ENCODE measurements around the gene FN1. TPM values are rescaled to one million over a fixed set of nuclear protein-coding genes. Genes with fewer than 3 reads are reported as not detected.

The FN1 gene
- total RNA-seq, 1 experiment from 2014 or later = 102 TPM

DNA sequence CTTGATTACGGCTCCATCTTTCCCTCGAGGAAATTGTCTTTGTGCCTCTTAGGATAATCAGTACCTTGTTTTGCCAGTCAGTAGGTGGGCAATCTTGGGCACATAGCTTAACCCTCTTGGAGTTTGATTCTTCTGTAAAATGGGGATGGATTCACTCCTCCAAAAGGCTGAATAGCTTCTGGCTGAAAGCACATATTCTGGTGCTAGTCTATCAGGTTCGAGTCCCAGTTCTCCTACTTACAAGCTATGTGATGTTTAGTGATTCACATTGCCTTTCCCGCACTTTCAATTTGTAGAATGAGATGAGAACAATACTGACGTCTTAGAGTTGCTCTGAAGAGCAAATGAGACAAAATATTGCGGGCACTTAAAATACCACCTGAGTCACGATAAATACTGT is 80.1 kb downstream of the FN1 start (continued):
- TF ChIP-seq, protein P1, sequence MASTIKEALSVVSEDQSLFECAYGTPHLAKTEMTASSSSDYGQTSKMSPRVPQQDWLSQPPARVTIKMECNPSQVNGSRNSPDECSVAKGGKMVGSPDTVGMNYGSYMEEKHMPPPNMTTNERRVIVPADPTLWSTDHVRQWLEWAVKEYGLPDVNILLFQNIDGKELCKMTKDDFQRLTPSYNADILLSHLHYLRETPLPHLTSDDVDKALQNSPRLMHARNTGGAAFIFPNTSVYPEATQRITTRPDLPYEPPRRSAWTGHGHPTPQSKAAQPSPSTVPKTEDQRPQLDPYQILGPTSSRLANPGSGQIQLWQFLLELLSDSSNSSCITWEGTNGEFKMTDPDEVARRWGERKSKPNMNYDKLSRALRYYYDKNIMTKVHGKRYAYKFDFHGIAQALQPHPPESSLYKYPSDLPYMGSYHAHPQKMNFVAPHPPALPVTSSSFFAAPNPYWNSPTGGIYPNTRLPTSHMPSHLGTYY (CRISPR knock-in tag; IDR thresholded peaks at IDR 0.05) = no peak
- TF ChIP-seq, protein P2, sequence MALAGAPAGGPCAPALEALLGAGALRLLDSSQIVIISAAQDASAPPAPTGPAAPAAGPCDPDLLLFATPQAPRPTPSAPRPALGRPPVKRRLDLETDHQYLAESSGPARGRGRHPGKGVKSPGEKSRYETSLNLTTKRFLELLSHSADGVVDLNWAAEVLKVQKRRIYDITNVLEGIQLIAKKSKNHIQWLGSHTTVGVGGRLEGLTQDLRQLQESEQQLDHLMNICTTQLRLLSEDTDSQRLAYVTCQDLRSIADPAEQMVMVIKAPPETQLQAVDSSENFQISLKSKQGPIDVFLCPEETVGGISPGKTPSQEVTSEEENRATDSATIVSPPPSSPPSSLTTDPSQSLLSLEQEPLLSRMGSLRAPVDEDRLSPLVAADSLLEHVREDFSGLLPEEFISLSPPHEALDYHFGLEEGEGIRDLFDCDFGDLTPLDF (CRISPR knock-in tag; IDR thresholded peaks at IDR 0.05) = no peak
- TF ChIP-seq, protein P3, sequence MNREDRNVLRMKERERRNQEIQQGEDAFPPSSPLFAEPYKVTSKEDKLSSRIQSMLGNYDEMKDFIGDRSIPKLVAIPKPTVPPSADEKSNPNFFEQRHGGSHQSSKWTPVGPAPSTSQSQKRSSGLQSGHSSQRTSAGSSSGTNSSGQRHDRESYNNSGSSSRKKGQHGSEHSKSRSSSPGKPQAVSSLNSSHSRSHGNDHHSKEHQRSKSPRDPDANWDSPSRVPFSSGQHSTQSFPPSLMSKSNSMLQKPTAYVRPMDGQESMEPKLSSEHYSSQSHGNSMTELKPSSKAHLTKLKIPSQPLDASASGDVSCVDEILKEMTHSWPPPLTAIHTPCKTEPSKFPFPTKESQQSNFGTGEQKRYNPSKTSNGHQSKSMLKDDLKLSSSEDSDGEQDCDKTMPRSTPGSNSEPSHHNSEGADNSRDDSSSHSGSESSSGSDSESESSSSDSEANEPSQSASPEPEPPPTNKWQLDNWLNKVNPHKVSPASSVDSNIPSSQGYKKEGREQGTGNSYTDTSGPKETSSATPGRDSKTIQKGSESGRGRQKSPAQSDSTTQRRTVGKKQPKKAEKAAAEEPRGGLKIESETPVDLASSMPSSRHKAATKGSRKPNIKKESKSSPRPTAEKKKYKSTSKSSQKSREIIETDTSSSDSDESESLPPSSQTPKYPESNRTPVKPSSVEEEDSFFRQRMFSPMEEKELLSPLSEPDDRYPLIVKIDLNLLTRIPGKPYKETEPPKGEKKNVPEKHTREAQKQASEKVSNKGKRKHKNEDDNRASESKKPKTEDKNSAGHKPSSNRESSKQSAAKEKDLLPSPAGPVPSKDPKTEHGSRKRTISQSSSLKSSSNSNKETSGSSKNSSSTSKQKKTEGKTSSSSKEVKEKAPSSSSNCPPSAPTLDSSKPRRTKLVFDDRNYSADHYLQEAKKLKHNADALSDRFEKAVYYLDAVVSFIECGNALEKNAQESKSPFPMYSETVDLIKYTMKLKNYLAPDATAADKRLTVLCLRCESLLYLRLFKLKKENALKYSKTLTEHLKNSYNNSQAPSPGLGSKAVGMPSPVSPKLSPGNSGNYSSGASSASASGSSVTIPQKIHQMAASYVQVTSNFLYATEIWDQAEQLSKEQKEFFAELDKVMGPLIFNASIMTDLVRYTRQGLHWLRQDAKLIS (CRISPR knock-in tag; IDR thresholded peaks at IDR 0.05; ENCODE audit: borderline replicate concordance) = no peak
- TF ChIP-seq TCF7 (CRISPR knock-in tag; IDR thresholded peaks at IDR 0.05; ENCODE audit: low read depth) = no peak

DNA sequence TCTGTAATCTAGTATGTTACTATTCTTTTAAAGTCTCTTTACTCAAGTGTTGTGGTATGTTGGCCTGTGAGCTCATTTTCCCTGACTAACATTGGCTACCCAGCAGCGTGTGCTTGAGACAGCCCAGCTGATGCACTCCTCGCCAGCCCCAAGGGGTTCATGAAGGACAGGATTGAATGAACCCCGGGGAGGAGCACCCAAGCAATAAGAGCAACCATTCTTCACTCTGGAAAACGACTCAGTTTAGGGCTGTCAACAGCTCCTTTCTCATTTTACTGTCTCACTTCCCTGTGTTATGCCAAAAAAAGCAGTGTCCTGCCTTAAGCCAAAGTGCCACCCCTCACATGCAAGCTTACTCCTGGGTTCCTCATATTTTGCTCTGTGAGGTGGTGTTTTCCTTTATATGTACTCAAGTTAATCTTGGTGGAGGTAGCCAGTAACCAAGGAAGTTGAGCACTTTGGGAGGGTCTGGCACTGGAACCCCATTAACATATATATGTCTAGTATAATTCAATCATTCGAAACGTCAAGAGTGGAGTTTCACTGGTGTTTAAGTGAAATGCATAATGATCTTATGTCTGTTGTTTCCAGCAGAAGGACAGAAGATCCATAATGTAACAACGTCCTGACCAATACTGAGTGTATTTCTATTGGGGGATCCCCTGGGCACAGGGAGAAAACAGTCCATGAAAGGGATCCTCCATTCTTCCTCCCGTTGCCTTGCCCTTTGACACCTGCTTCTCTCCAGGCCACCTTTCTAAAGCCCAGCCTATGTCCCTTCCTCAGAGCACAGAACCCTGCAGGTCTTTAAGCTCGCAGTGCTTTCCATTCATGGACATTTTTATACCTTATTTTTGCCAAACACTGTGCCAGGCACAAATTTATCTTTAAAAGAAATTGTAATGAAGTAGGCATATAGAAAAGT is 80.8 kb downstream of the FN1 start:
- H3K4me3 Mint-ChIP-seq = no peak overlapping the region
- H3K27ac Mint-ChIP-seq = no peak overlapping the region
- H3K27me3 Mint-ChIP-seq (ENCODE audit: low read depth) = no peaks in the 10 kb centered on the region
- DNase-seq (ENCODE audit: low spot score) (no peak), ATAC-seq (no peak)
- H3K36me3 Mint-ChIP-seq = peaks cover 24% of the 10 kb centered on the region
- ChIA-PET CTCF (no interaction called here), POLR2A (no interaction called here)
- H3K4me1 Mint-ChIP-seq = peaks cover 8% of the 10 kb centered on the region; the same call in 1 of the 2 replicates
- no peaks in the 10 kb centered on the region for H3K9me3 Mint-ChIP-seq
- TF ChIP-seq GRHL2 (CRISPR knock-in tag; IDR thresholded peaks at IDR 0.05; ENCODE audit: insufficient replicate concordance, severe bottlenecking) = no peak
- no peak for TF ChIP-seq ATF1 (CRISPR knock-in tag; IDR thresholded peaks at IDR 0.05)
- TF ChIP-seq, protein P2 (CRISPR knock-in tag; IDR thresholded peaks at IDR 0.05) = no peak
- TF ChIP-seq, protein P4, sequence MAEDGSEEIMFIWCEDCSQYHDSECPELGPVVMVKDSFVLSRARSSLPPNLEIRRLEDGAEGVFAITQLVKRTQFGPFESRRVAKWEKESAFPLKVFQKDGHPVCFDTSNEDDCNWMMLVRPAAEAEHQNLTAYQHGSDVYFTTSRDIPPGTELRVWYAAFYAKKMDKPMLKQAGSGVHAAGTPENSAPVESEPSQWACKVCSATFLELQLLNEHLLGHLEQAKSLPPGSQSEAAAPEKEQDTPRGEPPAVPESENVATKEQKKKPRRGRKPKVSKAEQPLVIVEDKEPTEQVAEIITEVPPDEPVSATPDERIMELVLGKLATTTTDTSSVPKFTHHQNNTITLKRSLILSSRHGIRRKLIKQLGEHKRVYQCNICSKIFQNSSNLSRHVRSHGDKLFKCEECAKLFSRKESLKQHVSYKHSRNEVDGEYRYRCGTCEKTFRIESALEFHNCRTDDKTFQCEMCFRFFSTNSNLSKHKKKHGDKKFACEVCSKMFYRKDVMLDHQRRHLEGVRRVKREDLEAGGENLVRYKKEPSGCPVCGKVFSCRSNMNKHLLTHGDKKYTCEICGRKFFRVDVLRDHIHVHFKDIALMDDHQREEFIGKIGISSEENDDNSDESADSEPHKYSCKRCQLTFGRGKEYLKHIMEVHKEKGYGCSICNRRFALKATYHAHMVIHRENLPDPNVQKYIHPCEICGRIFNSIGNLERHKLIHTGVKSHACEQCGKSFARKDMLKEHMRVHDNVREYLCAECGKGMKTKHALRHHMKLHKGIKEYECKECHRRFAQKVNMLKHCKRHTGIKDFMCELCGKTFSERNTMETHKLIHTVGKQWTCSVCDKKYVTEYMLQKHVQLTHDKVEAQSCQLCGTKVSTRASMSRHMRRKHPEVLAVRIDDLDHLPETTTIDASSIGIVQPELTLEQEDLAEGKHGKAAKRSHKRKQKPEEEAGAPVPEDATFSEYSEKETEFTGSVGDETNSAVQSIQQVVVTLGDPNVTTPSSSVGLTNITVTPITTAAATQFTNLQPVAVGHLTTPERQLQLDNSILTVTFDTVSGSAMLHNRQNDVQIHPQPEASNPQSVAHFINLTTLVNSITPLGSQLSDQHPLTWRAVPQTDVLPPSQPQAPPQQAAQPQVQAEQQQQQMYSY (CRISPR knock-in tag; IDR thresholded peaks at IDR 0.05) = no peak
- TF ChIP-seq ZNF671 (CRISPR knock-in tag; IDR thresholded peaks at IDR 0.05) = no peak
- no peak for TF ChIP-seq ZNF317 (CRISPR knock-in tag; IDR thresholded peaks at IDR 0.05; ENCODE audit: borderline replicate concordance, low read depth)
- TF ChIP-seq, protein P5, sequence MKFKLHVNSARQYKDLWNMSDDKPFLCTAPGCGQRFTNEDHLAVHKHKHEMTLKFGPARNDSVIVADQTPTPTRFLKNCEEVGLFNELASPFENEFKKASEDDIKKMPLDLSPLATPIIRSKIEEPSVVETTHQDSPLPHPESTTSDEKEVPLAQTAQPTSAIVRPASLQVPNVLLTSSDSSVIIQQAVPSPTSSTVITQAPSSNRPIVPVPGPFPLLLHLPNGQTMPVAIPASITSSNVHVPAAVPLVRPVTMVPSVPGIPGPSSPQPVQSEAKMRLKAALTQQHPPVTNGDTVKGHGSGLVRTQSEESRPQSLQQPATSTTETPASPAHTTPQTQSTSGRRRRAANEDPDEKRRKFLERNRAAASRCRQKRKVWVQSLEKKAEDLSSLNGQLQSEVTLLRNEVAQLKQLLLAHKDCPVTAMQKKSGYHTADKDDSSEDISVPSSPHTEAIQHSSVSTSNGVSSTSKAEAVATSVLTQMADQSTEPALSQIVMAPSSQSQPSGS (CRISPR knock-in tag; IDR thresholded peaks at IDR 0.05; ENCODE audit: borderline replicate concordance, low read depth) = no peak
- TF ChIP-seq HMGA2 (CRISPR knock-in tag; IDR thresholded peaks at IDR 0.05) = no peak
- no peak for TF ChIP-seq NFE2L1 (CRISPR knock-in tag; IDR thresholded peaks at IDR 0.05)
- TF ChIP-seq TP53 (CRISPR knock-in tag; IDR thresholded peaks at IDR 0.05) = no peak
- TF ChIP-seq, protein P6, sequence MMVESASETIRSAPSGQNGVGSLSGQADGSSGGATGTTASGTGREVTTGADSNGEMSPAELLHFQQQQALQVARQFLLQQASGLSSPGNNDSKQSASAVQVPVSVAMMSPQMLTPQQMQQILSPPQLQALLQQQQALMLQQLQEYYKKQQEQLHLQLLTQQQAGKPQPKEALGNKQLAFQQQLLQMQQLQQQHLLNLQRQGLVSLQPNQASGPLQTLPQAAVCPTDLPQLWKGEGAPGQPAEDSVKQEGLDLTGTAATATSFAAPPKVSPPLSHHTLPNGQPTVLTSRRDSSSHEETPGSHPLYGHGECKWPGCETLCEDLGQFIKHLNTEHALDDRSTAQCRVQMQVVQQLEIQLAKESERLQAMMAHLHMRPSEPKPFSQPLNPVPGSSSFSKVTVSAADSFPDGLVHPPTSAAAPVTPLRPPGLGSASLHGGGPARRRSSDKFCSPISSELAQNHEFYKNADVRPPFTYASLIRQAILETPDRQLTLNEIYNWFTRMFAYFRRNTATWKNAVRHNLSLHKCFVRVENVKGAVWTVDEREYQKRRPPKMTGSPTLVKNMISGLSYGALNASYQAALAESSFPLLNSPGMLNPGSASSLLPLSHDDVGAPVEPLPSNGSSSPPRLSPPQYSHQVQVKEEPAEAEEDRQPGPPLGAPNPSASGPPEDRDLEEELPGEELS (CRISPR knock-in tag; IDR thresholded peaks at IDR 0.05) = no peak
- no peak for TF ChIP-seq SMAD3 (CRISPR knock-in tag; IDR thresholded peaks at IDR 0.05; ENCODE audit: borderline replicate concordance)
- TF ChIP-seq, protein P7, sequence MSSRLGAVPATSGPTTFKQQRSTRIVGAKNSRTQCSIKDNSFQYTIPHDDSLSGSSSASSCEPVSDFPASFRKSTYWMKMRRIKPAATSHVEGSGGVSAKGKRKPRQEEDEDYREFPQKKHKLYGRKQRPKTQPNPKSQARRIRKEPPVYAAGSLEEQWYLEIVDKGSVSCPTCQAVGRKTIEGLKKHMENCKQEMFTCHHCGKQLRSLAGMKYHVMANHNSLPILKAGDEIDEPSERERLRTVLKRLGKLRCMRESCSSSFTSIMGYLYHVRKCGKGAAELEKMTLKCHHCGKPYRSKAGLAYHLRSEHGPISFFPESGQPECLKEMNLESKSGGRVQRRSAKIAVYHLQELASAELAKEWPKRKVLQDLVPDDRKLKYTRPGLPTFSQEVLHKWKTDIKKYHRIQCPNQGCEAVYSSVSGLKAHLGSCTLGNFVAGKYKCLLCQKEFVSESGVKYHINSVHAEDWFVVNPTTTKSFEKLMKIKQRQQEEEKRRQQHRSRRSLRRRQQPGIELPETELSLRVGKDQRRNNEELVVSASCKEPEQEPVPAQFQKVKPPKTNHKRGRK (CRISPR knock-in tag; IDR thresholded peaks at IDR 0.05; ENCODE audit: borderline replicate concordance) = no peak
- no peak for TF ChIP-seq TEAD1 (CRISPR knock-in tag; IDR thresholded peaks at IDR 0.05)

Data from WTC11 (cell line).